Cardiac muscle cell (in vitro differentiated cells and primary cell): ENCODE data around the gene IFI44. TPM values are rescaled to one million over a fixed set of nuclear protein-coding genes. Genes with fewer than 3 reads are reported as not detected.

Experiments used
- DNase-seq, 2 donors: peaks; one replicate each; pipeline versions ENCODE4 v3.0.0 to v3.0.0-alpha.2; 2010 to 2017; ENCODE audit warnings: low read depth in 1 of 2, low spot score in 1 of 2
- H3K27ac ChIP-seq: fragments of 200-600 bp; sonication (generic); 2 replicates; pipeline ENCODE4 v1.5.1; 2016
- H3K27me3 ChIP-seq: fragments of 200-600 bp; sonication (generic); 2 replicates; pipeline ENCODE4 v1.6.0; 2016; ENCODE audit warnings: control low read depth
- H3K36me3 ChIP-seq: fragments of 200-600 bp; sonication (generic); 2 replicates; pipeline ENCODE4 v1.5.1; 2016; ENCODE audit warnings: control low read depth
- H3K4me1 ChIP-seq: fragments of 200-600 bp; sonication (generic); 2 replicates; pipeline ENCODE4 v1.8.1; 2017; ENCODE audit warnings: low read depth, mild to moderate bottlenecking, mixed run types
- H3K4me3 ChIP-seq: fragments of 200-600 bp; sonication (generic); 2 replicates; pipeline ENCODE4 v1.5.1; 2016; ENCODE audit warnings: mild to moderate bottlenecking
- H3K9me3 ChIP-seq: fragments of 200-600 bp; sonication (generic); 2 replicates; pipeline ENCODE4 v1.5.1; 2017; ENCODE audit warnings: low read depth, mild to moderate bottlenecking, control low read depth
- polyA plus RNA-seq: library from polyadenylated mRNA; unstranded; fragments of >200 nt; fragmentation: Nextera tagmentation; extraction: Ambion mirVana; gene quantifications from 2 replicates; pipeline ENCODE4 v1.2.1, GENCODE V29; 2016
- total RNA-seq: library from RNA; depleted of rRNA; stranded (reverse); fragments of >200 nt; gene quantifications from 2 replicates; pipeline ENCODE4 v1.2.3, GENCODE V29; 2016
- TF ChIP-seq, protein P1 (sequence below): IDR thresholded peaks from 2 replicates; pipeline ENCODE4 v1.5.1; 2012; ENCODE audit warnings: low read depth, mild to moderate bottlenecking, low read length

The IFI44 gene
- total and polyA plus RNA-seq, 2 experiments from 2014 or later: not detected

DNA sequence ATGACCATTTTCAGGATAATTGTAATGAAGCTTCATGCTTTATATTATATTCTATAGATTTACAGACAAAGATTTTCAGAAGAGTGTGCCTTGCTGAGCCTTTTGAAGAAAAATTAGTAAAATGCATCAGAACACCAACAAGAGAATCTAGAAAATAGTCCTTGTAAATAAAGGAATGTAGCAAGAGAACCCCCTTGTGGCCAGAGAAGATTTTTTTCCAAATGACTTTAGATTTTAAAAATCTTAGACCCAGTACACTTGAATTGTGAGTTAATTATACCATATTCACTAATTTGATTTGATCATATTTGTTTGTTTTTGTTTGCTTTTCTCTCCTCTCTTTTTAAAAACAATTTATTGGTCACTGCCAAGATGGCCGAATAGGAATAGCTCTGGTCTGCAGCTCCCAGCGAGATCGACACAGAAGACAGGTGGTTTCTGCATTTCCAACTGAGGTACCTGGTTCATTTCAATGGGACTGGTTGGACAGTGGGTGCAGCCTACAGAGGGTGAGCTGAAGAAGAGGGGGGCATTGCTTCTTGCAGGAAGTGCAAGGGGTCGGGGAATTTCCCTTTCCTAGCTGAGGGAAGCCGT, 42.2 kb upstream of the IFI44 start:
- peaks cover 17% of the 10 kb centered on the region for H3K4me1 ChIP-seq
- no peaks in the 10 kb centered on the region for H3K36me3 ChIP-seq
- no peaks in the 10 kb centered on the region for H3K27me3 ChIP-seq
- no peak overlapping the region for H3K4me3 ChIP-seq
- H3K27ac ChIP-seq: peak overlapping the region; percentile 85
- TF ChIP-seq, protein P1, sequence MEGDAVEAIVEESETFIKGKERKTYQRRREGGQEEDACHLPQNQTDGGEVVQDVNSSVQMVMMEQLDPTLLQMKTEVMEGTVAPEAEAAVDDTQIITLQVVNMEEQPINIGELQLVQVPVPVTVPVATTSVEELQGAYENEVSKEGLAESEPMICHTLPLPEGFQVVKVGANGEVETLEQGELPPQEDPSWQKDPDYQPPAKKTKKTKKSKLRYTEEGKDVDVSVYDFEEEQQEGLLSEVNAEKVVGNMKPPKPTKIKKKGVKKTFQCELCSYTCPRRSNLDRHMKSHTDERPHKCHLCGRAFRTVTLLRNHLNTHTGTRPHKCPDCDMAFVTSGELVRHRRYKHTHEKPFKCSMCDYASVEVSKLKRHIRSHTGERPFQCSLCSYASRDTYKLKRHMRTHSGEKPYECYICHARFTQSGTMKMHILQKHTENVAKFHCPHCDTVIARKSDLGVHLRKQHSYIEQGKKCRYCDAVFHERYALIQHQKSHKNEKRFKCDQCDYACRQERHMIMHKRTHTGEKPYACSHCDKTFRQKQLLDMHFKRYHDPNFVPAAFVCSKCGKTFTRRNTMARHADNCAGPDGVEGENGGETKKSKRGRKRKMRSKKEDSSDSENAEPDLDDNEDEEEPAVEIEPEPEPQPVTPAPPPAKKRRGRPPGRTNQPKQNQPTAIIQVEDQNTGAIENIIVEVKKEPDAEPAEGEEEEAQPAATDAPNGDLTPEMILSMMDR: peak; percentile 46
- peak; percentile 46 to 66 for DNase-seq
- H3K9me3 ChIP-seq: no peaks in the 10 kb centered on the region

DNA sequence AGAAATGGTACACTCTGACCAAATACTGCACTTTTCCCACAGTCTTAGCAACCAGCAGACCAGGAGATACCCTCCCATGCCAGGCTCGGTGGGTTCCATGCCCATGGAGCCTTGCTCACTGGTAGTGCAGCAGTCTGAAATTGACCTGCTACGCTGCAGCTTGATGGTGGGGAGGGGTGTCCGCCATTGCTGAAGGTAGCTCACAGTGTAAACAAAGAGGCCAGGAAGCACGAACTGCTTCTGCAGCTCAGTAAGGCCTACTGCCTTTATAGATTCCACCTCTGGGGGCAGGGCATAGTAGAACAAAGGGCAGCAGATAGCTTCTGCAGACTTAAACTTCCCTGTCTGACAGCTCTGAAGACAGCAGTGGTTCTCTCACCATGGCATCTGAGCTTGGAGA, 41.7 kb upstream of the IFI44 start:
- no peak overlapping the region for H3K27ac ChIP-seq
- H3K36me3 ChIP-seq: no peaks in the 10 kb centered on the region
- no peak overlapping the region for H3K4me3 ChIP-seq
- no peak for DNase-seq
- peaks cover 17% of the 10 kb centered on the region for H3K4me1 ChIP-seq
- H3K27me3 ChIP-seq: no peaks in the 10 kb centered on the region
- H3K9me3 ChIP-seq: no peaks in the 10 kb centered on the region
- TF ChIP-seq, protein P1: no peak

DNA sequence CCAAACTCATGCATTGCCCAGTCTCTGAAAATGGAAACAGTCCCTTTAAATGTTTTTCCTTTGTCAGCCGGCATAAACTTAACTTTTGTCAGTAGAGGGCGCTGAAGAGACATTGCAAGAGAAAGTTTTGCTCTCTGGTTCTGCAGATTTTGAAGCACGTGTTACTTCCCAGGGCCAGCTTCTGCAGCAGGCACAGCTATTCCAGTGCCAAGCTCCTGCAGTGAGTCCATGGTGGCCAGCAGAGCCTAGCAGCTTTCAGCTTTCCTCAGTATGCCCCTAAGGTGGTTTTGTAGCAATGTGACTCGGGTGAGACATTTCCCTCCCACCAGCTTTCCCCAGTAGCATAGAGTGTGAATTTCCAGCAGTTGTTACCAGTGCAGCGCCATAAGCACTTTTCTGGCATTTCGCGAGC, 32.0 kb upstream of the IFI44 start:
- peak; percentile 93 to 94 for DNase-seq
- Histone ChIP-seq H3K36me3 (no peaks in the 10 kb centered on the region), H3K27ac (no peak overlapping the region), H3K4me3 (no peak overlapping the region), H3K4me1 (peaks cover 6% of the 10 kb centered on the region), H3K27me3 (no peaks in the 10 kb centered on the region), H3K9me3 (no peaks in the 10 kb centered on the region)
- TF ChIP-seq, protein P1: peak; percentile 83

DNA sequence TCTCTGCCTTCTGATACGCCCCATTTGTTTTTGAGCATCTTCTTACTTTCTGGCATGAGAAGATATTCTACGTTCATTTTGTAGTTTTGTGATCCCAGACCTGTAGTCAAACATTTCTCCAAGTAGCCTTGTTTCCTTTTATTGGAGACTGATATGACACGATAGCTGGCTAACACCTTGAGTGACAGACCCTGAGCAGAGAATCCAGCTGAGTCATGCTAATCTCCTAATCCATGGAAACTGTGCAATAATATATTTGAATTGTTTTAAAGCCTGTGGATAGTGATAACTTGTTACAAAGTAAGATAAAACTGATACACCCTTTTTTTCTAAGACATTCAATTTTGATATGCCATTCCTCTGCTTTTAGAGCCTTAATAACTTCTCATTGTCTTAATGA, 30.6 kb upstream of the IFI44 start:
- Histone ChIP-seq H3K9me3 (no peaks in the 10 kb centered on the region), H3K27me3 (no peaks in the 10 kb centered on the region), H3K36me3 (no peaks in the 10 kb centered on the region), H3K4me3 (no peak overlapping the region), H3K27ac (peak overlapping the region; percentile 30), H3K4me1 (peaks cover 6% of the 10 kb centered on the region)
- no peak for DNase-seq
- TF ChIP-seq, protein P1: no peak

DNA sequence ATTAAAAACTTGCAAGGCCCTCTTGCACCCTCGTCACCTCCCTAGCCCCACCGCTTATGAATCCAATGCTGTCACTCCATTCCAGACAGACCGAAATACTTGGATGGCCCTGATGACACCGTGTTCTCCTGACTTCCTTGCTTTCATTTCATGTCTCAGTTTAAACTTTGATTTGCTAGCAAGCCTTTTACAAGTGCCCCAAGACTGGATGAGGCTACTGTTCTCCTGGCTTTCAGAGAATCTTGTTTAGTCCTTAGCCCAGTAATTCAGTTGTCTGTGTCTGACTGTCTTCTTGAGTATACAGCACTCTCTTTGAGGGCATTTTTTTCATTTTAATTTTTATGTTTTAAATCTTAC, 30.2 kb upstream of the IFI44 start:
- peak overlapping the region; percentile 30 for H3K27ac ChIP-seq
- peaks cover 6% of the 10 kb centered on the region for H3K4me1 ChIP-seq
- DNase-seq: no peak
- no peaks in the 10 kb centered on the region for H3K36me3 ChIP-seq
- no peak overlapping the region for H3K4me3 ChIP-seq
- TF ChIP-seq, protein P1: no peak
- H3K27me3 ChIP-seq: no peaks in the 10 kb centered on the region
- no peaks in the 10 kb centered on the region for H3K9me3 ChIP-seq
